Measurements from ENCODE around the gene CPNE6. TPM values are rescaled to one million over a fixed set of nuclear protein-coding genes. Genes with fewer than 3 reads are reported as not detected.
A peak's percentile ranks its signal among the peaks of the same experiment; 100 is the strongest.

CPNE6 gene
- total and polyA plus RNA-seq, 2 of the 13 experiments (the other 11 are each of a cell fraction or from before 2014, with no cell fraction given), result not detected

- TF ChIP-seq ZNF576 (CRISPR knock-in tag; IDR thresholded peaks at IDR 0.05) (no peak), CEBPB (IDR thresholded peaks at IDR 0.05; ENCODE audit: borderline replicate concordance, low read depth, low read length) (no peak), CSRNP1 (CRISPR knock-in tag; IDR thresholded peaks at IDR 0.05) (no peak), DPF2 (CRISPR knock-in tag; IDR thresholded peaks at IDR 0.05; ENCODE audit: borderline replicate concordance, low read depth) (no peak; the same call in 1 of the 2 replicates), ZZZ3 (CRISPR knock-in tag; IDR thresholded peaks at IDR 0.05; ENCODE audit: borderline replicate concordance) (0 out of 2 replicates have a peak, but pooled peaks have one; percentile 16), TBL1XR1 (IDR thresholded peaks at IDR 0.05; ENCODE audit: borderline replicate concordance, low read length, partially characterized antibody) (no peak), CENPX (CRISPR knock-in tag; IDR thresholded peaks at IDR 0.05) (no peak), NR2F1 (CRISPR knock-in tag; IDR thresholded peaks at IDR 0.05) (peak in 1 of 2 experiments; percentile 5; a peak in 1 of 4 replicates), STAG1 (CRISPR knock-in tag; IDR thresholded peaks at IDR 0.05) (no peak), ZFY (CRISPR knock-in tag; IDR thresholded peaks at IDR 0.05) (no peak), THYN1 (CRISPR knock-in tag; IDR thresholded peaks at IDR 0.05; ENCODE audit: borderline replicate concordance, low read depth) (no peak; the same call in 1 of the 2 replicates), YEATS4 (CRISPR knock-in tag; IDR thresholded peaks at IDR 0.05; ENCODE audit: borderline replicate concordance) (no peak), POGK (CRISPR knock-in tag; conservative IDR thresholded peaks at IDR 0.05) (no peak), YY1 (IDR thresholded peaks at IDR 0.05; ENCODE audit: insufficient read depth, insufficient replicate concordance, low read depth, low read length) (no peak), ZNF629 (CRISPR knock-in tag; conservative IDR thresholded peaks at IDR 0.05) (no peak), AGO1 (IDR thresholded peaks at IDR 0.05; ENCODE audit: low read depth, low read length, poor library complexity, severe bottlenecking) (no peak), KDM3A (CRISPR knock-in tag; IDR thresholded peaks at IDR 0.05; ENCODE audit: low read depth) (no peak), ZNF225 (CRISPR knock-in tag; IDR thresholded peaks at IDR 0.05) (no peak), TCF7L2 (IDR thresholded peaks at IDR 0.05; ENCODE audit: low read depth, low read length) (no peak), HHEX (CRISPR knock-in tag; IDR thresholded peaks at IDR 0.05) (no peak; the same call in 1 of the 2 replicates), ZFP62 (CRISPR knock-in tag; IDR thresholded peaks at IDR 0.05) (no peak), GLMP (CRISPR knock-in tag; IDR thresholded peaks at IDR 0.05; ENCODE audit: borderline replicate concordance) (no peak), ZNF710 (CRISPR knock-in tag; IDR thresholded peaks at IDR 0.05; ENCODE audit: borderline replicate concordance) (no peak), AKAP8 (CRISPR knock-in tag; IDR thresholded peaks at IDR 0.05) (no peak)
Observed at GRCh38 chr14:24094841-24095270, 23.5 kb downstream of the CPNE6 start (continued).

All from HepG2 (cell line).